HS-5 (cell line): ENCODE data around the gene DOCK4.
"Not testable (repeated sequence)": the region's sequence is repeated elsewhere in the genome, so short reads cannot be mapped to it uniquely, and the experiment has no call there.

Experiments used
- DNase-seq: peaks from one replicate; pipeline ENCODE4 v3.0.0-alpha.2; 2012; ENCODE audit warnings: low read depth

DOCK4 gene

GRCh38 chr7:111954474-111955381 is 251.5 kb downstream of the DOCK4 start:
- DNase-seq = no peak

GRCh38 chr7:111954056-111954455 is 252.1 kb downstream of the DOCK4 start:
- no peak for DNase-seq

GRCh38 chr7:111953611-111954010 is 252.6 kb downstream of the DOCK4 start:
- no peak for DNase-seq

- DNase-seq = no peak
Observed at GRCh38 chr7:111952783-111953182, 253.4 kb downstream of the DOCK4 start.

GRCh38 chr7:111951052-111951451 is 255.1 kb downstream of the DOCK4 start:
- no peak for DNase-seq

GRCh38 chr7:111942450-111943081 is 263.6 kb downstream of the DOCK4 start:
- DNase-seq = no peak

GRCh38 chr7:111937163-111937562 is 269.0 kb downstream of the DOCK4 start:
- DNase-seq = no peak

GRCh38 chr7:111933609-111934008 is 272.6 kb downstream of the DOCK4 start:
- no peak for DNase-seq

- DNase-seq = no peak
Observed at GRCh38 chr7:111931958-111932357, 274.2 kb downstream of the DOCK4 start.

GRCh38 chr7:111931016-111931517 is 275.1 kb downstream of the DOCK4 start:
- DNase-seq = no peak

GRCh38 chr7:111929264-111929663 is 276.9 kb downstream of the DOCK4 start:
- no peak for DNase-seq

GRCh38 chr7:111927353-111928019 is 278.7 kb downstream of the DOCK4 start:
- DNase-seq = no peak

GRCh38 chr7:111920329-111920728 is 285.9 kb downstream of the DOCK4 start:
- no peak for DNase-seq

GRCh38 chr7:111919631-111920179 is 286.5 kb downstream of the DOCK4 start:
- DNase-seq = peak; percentile 6

GRCh38 chr7:111919164-111919563 is 287.0 kb downstream of the DOCK4 start:
- DNase-seq = no peak

GRCh38 chr7:111918461-111918860 is 287.7 kb downstream of the DOCK4 start:
- DNase-seq = no peak

- DNase-seq = not testable (repeated sequence)
Observed at GRCh38 chr7:111917404-111917803, 288.8 kb downstream of the DOCK4 start.

- DNase-seq = no peak
Observed at GRCh38 chr7:111914291-111914690, 291.9 kb downstream of the DOCK4 start.

GRCh38 chr7:111911166-111911961 is 294.8 kb downstream of the DOCK4 start:
- no peak for DNase-seq

- no peak for DNase-seq
Observed at GRCh38 chr7:111910656-111911055, 295.5 kb downstream of the DOCK4 start.

- not testable (repeated sequence) for DNase-seq
Observed at GRCh38 chr7:111908673-111909072, 297.5 kb downstream of the DOCK4 start.
